Measurements from ENCODE around the gene FAF2. TPM values are rescaled to one million over a fixed set of nuclear protein-coding genes. Genes with fewer than 3 reads are reported as not detected.

FAF2 gene
- total and polyA plus RNA-seq, 2 donors (not counting 3 experiments of a cell fraction or from before 2014, with no cell fraction given) = 27.9 to 43.5 TPM

- Histone ChIP-seq H3K79me2 (ENCODE audit: control insufficient read depth, insufficient read depth, low read length) (peaks cover 9% of the 10 kb centered on the region), H4K20me1 (replicated peaks; ENCODE audit: control insufficient read depth, extremely low read depth, insufficient read depth, low read length) (no peaks in the 10 kb centered on the region), H3K9me1 (replicated peaks; ENCODE audit: control insufficient read depth, extremely low read depth, insufficient read depth, low read length) (no peaks in the 10 kb centered on the region), H3K9me3 (replicated peaks; ENCODE audit: control insufficient read depth, insufficient read depth, low read length) (no peaks in the 10 kb centered on the region), H3K27ac (ENCODE audit: insufficient read depth, low read depth, low read length) (no peak overlapping the region), H3K27me3 (ENCODE audit: control insufficient read depth in 2 of 2, insufficient read depth in 2 of 2, low read length in 2 of 2) (no peaks in the 10 kb centered on the region), H2AFZ (ENCODE audit: low read depth, low read length) (no peak overlapping the region), H3K9ac (replicated peaks; ENCODE audit: extremely low read depth, insufficient read depth, low read length) (no peak overlapping the region), H3K36me3 (ENCODE audit: control insufficient read depth in 2 of 2, extremely low read depth in 1 of 2, insufficient read depth in 2 of 2, low read length in 2 of 2) (no peaks in the 10 kb centered on the region), H3K4me2 (ENCODE audit: insufficient read depth, low read length) (no peak overlapping the region), H3K4me1 (ENCODE audit: control insufficient read depth, extremely low read depth, insufficient read depth, low read length) (no peaks in the 10 kb centered on the region), H3K4me3 (replicated peaks in 1 of 3; ENCODE audit: insufficient read depth in 1 of 3, low read depth in 1 of 3, low read length in 3 of 3) (no peak overlapping the region)
- no TSS peak for BruUV-seq (replicated peaks)
- TF ChIP-seq POLR2AphosphoS5 (IDR thresholded peaks at IDR 0.05; ENCODE audit: insufficient read depth, low read depth, low read length) (no peak), JUN (IDR thresholded peaks at IDR 0.05; ENCODE audit: borderline replicate concordance, insufficient read depth, insufficient read length, low read depth) (no peak), MAX (IDR thresholded peaks at IDR 0.05; ENCODE audit: insufficient read depth, insufficient read length) (no peak), POLR2A (IDR thresholded peaks at IDR 0.05; ENCODE audit: low read depth, low read length) (no peak), FOS (IDR thresholded peaks at IDR 0.05; ENCODE audit: borderline replicate concordance, insufficient read depth, low read length) (no peak), EZH2 (IDR thresholded peaks at IDR 0.05; ENCODE audit: borderline replicate concordance, low read depth, low read length, severe bottlenecking) (no peak), MYC (IDR thresholded peaks at IDR 0.05; ENCODE audit: low read depth, low read length) (no peak), GATA2 (IDR thresholded peaks at IDR 0.05; ENCODE audit: insufficient read depth, insufficient read length, low read depth, low read length) (no peak)
- TF ChIP-seq, protein P1, sequence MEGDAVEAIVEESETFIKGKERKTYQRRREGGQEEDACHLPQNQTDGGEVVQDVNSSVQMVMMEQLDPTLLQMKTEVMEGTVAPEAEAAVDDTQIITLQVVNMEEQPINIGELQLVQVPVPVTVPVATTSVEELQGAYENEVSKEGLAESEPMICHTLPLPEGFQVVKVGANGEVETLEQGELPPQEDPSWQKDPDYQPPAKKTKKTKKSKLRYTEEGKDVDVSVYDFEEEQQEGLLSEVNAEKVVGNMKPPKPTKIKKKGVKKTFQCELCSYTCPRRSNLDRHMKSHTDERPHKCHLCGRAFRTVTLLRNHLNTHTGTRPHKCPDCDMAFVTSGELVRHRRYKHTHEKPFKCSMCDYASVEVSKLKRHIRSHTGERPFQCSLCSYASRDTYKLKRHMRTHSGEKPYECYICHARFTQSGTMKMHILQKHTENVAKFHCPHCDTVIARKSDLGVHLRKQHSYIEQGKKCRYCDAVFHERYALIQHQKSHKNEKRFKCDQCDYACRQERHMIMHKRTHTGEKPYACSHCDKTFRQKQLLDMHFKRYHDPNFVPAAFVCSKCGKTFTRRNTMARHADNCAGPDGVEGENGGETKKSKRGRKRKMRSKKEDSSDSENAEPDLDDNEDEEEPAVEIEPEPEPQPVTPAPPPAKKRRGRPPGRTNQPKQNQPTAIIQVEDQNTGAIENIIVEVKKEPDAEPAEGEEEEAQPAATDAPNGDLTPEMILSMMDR (IDR thresholded peaks at IDR 0.05; ENCODE audit: extremely low read depth in 1 of 2, insufficient read depth in 1 of 2, low read depth in 1 of 2, low read length in 2 of 2) = no peak
- POLR2A ChIA-PET = no interaction called here
- CTCF ChIA-PET = interaction anchor here (1.1 kb wide), 1 partner anchor 54 kb away, joined by 3 read pairs; no protein-coding TSS in a partner anchor
- dilution Hi-C loops (cut with MboI; ENCODE audit: extremely low pct_ligation_motif_present, low sequenced_read_pairs) (no loop called here), intact Hi-C loops (cut with micrococcal nuclease) (no loop called here)
- DNase-seq (ENCODE audit: low read depth, low spot score) (no peak), FAIRE-seq (no peak)
Observed at GRCh38 chr5:176471098-176471497, 22.9 kb downstream of the FAF2 start.

All from endothelial cell of umbilical vein (primary cell).